ENCODE measurements around the gene FAM3A.

GRCh38 chrX:154541589-154541895 lies 25.5 kb upstream of the FAM3A start:
- TF ChIP-seq CTCF (IDR thresholded peaks at IDR 0.05; ENCODE audit: low read length) (no peak), EZH2 (optimal IDR thresholded peaks at IDR 0.05; ENCODE audit: low read depth, low read length) (no peak), EZH2phosphoT487 (IDR thresholded peaks at IDR 0.05; ENCODE audit: low read length) (no peak)

Data from MM.1S (cell line).